GM18517 (cell line): ENCODE measurements around the gene PIP5K1B.

Experiments
- ATAC-seq: cut with Tn5 transposase; IDR thresholded peaks from one replicate; pipeline ENCODE4 v1.9.1; 2021; ENCODE audit warnings: mild to moderate bottlenecking, moderate library complexity; ENCODE audit not compliant: unreplicated experiment

Gene PIP5K1B

DNA sequence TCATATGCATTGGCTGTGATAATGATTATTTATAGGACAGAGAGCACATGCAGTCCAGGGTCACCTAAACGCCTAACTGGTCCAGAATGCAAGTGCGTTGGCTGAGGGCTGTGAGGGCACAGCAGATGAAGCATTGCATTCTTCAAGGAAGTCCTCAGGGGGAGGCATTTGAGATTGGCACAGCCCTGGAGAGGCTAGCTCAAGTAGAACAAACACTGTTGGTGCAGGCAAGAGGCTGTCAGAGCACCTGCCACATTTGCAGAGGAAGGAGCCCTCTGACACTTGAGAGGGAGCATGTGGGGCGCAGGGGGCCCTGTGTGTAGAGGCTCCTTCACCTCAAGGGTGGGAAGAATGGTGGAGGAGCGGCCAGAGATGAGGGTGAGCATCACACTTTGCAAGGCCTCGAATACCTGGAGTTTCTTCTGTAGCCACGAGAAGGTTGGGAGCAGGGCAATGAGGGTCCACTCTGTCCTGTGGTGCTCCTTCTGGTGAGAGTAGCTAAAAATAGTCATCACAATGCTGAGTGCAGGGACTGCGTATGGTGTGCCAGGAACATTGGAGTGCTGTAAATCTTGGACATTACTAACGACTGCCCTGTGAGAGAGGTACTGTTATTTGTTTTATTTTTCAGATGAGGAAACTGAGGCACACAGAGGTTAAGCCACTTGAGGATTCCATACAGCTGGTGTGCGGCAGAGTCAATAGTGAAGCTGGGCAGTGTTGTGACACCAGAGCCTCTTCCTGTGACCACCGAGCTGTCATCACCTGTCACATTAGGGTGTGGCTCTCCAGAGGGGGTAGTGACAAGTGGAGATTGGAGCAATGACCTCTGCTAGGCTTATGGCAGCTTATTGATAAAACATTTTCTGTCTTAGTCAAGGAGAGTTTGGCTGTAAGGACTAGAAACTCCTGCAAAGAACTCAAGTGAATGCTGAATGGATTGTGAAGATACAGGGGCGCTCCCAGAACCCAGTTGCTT is 100.2 kb downstream of the PIP5K1B start:
- ATAC-seq: no peak

DNA sequence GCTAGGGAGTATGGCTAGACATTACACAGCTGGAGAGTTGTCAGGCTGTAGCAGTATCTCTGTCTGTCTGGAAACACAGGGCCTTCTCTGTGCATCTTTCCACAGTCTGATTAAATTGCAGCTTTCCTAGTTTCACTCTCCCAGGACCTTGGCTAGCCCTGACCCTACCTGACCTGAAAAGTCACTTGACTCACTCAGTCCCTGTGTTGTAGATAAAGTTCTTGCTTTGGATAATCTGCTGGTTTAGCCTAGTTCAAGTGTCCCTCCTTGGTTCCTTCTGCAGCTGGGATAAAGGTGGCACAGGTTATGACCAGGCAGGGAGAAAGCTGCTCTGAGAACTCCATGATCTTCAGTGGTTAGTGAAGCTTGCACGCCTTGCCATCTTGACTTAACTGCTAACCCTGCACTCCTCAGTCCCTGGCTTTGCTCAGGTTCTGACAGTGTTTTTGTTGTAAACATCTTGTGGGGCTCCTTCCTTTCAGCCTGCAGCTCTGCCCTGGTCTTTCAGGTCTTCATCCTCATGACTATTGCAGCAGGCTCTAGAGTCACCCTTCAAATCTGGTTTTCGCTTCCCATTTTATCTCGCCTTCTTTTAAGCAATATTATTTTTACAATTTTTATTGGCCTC is 101.0 kb downstream of the PIP5K1B start:
- ATAC-seq: no peak

DNA sequence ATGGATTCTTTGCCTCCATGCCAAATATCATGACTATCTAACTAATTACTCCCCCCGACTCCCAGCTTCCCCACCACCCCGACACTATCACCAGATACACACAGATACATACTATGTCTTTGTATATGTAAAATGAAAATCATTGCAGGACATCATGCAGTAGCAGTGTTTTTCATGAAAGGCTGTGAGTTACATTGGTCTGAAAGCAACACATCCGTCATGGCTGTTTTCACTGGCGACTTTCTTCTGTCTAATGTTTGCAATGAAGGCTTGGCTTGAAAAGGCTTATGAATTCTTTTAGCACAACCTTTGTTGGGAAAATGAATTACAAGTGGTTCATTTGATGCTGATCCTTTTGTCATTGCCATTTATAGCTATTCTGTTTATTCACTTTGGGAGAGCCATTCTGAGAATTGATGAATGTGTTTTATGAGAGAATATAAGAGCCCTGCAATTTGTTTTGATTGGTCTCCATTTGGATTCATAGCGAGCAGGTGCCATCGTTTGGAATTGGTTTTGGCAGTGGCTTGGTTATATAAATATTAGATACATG is 103.4 kb downstream of the PIP5K1B start:
- ATAC-seq: no peak

DNA sequence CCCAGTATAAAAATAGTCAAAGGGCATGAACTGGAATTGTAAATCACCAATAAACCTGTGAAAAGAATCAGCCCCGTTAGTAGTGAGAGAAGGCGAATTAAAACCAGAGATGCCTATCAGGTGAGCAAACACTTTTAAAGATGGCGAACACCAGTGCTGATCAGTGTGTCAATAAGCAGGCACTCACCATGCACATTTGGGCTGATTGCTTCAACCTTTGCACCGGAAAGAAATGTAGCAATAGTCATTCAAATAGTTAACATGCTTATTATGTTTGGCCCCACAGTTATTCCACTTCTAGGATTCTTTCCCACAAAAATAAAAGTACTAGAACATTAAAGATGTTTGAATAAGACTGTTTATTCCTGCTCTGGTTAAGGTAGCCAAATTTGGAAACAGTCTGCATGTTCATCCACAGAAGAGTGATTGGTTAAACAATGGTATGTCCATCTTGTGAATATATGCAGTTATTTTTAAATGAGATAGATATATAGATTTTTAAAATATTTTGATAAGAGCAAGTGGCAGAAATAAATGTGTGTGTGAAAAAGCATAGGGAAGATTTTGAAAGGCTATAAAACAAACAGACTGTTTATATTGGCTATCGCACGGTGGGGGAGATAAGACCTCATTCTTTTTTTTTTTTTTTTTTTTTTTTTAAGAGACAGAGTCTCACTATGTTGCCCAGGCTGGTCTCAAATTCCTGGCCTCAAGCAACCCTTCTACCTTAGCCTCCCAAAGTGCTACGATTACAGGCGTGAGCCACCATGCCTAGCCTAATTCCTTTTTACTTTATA is 112.2 kb downstream of the PIP5K1B start:
- no peak for ATAC-seq

DNA sequence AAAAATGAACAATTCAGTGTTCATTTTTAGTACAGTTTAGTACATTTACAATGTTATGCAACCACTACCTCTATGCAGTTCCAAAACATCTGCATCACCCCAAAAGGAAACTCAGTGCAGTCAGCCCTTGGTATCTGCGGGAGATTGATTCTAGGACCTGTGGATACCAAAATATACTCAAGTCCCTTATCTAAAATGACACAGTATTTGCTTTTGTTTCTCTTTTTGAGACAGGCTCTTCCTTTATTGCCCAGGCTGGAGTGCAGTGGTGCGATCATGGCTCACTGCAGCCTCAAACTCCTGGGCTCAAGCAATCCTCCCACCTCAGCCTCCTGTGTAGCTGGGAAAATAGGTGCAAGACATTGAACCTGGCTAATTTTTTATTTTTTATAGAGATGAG is 114.0 kb downstream of the PIP5K1B start:
- ATAC-seq: no peak

DNA sequence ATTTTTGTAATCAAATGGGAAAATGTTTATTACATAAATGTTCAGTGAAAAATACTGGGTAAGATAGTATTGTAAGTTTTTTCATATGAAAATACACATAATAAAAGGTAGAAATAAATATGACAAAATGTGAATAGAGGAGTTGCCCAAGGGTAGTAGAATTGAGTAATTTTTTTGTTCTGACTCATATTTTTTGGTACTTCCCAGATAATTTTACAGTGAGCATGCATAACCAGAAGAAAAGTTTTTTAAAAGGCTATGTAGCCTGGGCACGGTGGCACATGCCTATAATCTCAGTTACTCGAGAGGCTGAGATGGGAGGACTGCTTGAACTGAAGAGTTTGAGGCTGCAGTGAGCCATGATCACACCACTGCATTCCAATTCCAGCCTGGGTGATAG is 116.9 kb downstream of the PIP5K1B start:
- no peak for ATAC-seq

DNA sequence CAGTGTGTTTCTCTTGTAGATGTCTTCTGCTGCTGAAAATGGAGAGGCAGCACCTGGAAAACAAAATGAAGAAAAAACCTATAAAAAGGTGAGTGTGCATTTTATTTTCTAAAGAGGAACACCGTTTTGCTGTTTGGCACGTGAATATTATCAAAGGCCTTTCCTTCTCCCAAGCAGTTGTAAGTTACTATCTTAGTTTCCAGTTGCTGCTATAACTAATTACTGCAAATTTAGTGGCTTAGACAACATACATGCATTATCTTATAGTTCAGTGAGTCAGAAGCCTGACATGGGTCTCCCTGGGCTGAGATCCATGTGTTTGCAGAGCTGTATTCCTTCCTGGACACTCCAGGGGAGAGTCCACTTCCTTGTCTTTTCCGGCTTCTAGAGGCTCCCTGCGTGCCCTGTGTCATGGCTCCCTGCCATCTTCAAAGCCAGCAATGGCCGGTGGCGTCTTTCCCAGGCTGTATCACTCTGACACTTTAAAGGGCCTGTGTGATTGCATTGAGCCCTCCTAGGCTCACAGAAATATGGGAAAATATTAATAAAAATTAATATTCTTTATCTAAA is 117.6 kb downstream of the PIP5K1B start:
- no peak for ATAC-seq

DNA sequence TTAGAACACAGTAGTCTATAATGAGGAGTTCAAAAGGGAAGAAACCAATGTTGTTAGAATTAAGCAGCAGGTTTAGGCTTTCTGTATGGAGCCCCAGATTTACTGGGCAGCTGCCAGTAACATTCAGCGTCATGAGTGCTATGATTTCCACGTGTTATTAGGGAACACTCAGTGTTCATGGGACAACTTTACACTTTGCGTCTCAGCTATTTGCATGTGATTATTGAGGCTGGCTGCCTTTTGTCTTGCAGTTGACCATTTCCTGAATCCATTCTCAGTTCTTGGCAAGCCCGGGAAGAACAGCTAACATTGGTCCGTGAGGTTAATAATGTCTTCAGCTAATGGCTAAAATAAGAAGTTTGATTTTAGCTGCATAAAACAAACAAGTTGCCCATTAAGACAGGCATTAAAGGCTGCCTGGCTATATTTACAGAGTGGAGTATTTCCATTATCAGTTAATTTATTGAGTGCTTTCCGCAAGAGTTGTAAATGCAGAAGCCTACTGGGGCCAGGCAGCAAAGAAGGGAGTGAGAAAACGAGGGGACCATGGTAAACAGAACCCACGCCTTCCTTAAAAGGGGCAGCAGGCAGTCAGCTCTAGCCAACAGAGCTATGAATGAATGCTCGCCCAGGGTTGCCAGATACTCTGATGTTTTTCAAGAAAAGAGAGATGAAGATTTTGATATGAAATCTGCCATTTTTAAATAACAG is 120.9 kb downstream of the PIP5K1B start:
- no peak for ATAC-seq

DNA sequence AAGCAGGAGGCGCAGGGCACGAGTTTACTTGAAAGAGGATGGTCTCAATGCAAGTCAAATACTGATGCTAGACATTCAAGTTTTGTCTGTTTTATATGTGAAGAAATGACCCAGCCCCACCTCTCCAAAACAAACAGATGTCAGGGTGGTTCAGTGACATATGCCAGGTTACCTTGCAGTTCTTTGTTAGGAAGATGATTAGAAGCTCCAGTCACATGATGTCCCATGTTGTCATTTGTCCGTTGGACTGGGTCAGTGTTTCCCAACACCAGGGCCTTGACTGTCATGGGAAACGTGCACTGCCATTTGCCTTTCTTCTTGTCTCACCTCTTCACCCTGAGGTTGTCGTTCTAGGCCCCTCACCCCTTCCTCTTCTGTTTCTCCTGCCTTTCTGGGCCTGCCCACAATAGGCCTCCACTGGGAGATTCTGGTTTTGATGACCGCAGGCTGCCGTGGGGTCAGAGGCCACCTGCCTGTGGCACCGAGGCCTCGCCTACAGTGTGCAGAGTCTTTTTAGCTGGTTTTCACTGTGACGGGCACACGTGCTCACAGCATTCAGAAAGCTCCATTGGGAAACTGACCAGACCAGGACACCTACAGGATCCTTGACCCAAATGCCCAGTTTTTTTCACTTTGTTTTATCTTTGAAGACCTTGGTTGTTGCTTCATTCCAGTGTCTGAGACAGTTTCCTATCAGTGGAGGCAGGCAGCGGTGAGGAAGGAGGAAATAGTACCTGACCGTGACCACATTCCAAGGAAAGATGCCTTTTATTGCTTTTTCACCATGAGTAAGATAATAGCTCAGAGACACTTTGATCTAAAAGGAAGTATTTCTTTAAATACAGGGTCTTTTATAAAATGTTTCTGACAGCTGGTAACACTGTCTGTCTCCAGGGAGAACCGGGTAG is 123.1 kb downstream of the PIP5K1B start:
- no peak for ATAC-seq

DNA sequence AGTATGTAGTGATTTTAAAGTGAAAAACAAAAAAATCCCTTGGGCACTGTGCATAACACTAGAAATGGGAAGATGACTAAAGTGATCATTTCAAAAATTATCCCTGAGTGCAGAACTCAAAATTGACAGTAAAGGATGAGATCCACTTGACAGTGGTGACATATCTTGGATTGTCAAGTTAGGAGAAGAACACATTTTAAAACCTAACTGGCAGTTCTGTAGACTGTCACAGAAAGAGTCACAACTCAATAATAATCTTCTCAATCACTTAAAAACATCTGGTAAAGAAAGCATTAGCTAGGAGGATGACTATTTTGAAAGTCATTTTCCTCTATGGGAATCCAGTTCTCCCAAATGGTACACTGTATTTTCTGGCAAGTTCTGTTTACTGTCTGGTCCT is 127.1 kb downstream of the PIP5K1B start:
- no peak for ATAC-seq

DNA sequence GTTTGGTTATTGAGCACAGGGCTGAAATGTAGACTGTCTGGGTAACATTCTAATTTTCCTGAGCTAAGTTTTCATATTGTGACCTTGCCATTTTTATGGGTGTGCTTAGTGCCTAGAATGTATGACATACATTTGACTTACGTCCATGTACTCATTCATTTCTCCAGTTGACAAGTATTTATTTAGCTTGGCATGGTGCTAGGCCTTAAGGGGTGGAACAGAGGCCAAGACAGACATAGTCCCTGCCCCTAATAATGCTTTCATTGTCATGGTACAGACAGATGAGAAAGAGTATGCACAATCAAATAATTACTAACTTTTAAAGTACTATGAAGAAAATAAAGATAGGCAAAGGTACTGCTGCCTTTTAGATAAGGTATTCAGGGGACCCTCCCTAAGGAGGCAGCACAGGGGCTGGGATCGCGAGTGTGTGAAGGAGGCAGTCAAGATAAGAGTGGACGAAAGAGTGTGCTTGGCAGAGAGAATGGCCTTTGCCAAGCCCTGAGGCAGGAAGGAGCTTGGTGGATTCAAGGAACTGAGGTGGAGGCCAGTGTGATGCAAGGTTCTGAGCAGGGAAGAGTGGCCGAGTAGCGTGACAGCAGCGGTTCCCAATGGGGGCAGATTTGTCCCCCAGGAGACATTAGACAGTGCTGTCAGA is 128.0 kb downstream of the PIP5K1B start:
- ATAC-seq: no peak

DNA sequence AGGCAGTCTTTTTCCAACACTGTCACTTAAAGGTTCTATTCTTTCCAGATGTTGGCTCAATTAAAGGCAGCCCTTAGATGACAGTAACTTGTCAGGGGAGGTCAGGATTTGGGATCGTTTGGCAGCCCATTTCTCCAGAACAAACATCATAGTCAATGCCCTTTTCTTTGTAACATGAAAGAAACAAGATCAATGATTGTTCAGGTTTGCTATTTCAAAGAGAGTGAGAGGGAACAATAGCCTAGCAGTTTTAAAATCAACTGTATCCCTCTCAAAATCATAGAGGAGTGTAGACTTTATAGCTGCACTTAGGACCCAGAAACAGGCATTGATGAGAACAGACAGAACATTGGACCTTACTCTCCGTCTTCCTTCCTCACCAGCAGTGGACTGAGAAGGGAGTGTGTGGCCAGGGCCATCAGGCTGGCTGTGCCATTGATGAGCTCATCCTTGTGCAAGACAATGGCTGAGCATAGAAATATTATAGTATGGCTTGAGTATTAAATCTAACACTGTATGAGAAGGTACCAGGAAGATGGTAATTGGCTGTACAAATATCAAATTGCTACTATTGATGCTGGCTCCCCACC is 130.0 kb downstream of the PIP5K1B start:
- no peak for ATAC-seq

DNA sequence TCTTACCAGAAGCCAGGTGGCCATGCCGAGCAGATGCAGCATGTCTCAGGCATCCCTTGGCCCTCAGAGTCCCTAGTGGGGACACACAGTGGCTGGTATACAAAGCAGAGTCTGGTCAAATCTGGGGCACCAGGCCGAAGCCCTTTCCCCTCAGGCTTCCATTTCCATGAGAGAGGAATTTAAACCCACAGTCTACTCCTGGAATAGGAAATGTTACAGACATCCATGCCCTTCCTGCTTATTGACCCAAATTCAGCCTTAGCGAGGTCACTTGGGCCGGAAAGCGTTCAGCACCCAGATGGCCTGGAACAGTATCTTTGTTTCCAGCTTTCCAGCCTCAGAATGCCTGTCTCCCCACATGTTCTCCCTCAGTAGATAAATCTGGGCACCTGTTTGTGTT is 131.7 kb downstream of the PIP5K1B start:
- ATAC-seq: no peak

DNA sequence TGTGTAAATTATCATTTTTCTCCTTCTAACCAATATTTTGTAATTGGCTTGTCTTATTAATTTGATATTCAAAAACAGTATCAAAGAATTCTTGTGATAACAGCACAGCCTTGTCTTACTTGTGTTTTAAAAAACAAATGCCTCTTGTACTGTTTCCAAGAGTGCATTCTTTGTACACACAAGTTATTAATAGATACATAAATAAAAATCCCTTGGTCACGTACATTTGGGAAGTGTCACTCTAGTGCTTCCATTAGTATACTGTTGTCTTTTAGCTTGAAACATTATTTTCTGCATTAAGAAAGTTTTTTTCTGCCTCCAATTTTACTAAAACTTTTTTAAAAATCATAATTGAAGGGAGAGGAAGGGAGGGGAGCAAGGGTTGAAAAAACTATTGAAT is 133.2 kb downstream of the PIP5K1B start:
- no peak for ATAC-seq

DNA sequence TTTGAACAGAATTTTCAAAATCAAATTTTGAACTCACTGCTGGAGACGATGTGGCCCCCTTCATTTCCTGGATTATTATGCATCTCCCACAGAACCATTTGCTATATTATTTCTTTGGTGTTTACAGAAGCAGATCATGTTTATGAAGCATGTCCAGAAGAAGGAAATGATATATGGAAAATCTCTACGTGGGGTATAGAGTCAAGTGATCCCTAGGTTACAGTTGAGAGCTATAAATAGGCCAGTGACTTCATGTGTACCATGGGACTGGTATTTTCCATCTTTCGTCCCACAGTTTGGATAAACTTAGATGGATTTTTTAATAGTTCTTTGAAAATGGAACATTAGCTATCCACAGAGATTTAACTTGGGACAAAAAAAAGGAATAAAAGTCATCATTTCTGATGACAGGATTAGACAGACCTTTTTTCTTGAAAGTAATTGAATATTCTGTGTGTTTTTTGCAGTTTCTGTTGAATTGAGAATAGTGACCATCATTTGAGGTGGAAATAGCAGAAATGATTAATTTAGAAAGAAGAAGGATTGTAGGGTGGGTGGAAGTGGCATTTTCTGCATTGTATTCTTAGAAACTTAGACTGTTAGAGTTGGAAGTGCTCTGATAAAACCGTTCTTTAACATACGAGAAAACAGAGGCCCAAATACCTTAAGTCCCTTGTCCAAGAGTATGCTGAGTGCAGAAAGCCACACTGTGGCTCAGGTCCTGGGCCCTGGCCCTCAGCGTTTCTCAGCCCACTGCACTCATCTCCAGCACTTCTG is 136.4 kb downstream of the PIP5K1B start:
- ATAC-seq: no peak

DNA sequence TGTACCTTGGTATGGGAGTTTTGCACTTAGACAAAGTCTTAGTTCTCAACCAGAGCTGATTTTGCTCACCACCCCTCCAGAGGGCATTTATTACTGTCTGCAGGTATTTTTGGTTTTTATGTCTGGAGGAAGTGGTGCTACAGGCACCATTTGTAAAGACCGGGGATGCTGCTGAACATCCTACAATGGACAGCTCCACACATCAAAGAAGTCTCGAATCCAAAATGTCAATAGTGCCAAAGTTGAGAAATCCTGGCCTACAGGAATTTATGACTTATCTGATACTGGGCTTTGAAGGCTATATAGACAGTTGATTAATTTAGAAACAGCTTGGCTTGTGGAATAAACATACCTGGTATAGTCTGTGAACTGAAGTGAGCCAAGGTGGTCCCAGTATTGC is 137.5 kb downstream of the PIP5K1B start:
- ATAC-seq: no peak

DNA sequence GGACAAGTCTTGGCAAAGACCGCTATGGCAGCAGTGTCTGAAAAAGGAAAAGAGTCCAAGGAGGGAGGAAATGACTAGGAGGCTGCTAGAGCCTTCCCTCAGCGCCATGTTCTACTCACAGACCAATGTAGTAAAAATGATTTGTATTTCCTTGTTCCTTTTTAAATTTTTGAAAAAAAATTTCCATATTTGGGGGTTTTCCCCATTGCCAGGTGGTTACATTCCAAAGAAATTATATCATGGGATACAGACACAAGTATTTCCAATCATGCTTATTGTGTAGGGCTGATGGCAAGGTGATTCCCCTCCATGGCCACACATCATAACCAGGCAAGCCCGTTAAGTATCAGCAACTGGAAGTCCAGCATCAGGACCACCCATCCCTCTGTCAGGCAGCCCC is 138.2 kb downstream of the PIP5K1B start:
- ATAC-seq: no peak

DNA sequence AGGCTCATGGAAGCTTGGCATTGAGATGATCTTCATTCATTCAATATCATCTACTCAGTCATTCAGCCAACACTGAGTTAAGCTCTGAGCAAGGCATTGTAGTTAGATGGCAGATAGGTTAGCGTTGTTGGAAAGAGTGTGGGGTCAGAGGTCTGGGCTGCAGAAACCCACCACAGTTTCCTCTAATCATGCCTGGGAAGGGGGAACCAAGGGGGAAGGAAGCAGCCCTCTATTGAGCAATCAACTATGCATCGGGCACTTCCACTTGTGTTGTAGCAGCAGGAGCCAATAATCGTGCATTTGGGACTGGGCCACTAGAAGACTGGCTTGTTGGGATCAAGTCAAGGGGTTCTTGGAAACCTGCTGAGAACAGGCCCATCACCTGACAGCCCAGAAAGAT is 139.1 kb downstream of the PIP5K1B start:
- ATAC-seq: no peak
